Stimulated activated CD4-positive, alpha-beta T cell treated with anti-CD3 and anti-CD28 coated beads, Interleukin-1b, Interleukin-23, amount 100 ng/mL, for 4 hours (primary cell): ENCODE data around the gene MRPS12.

Experiments used
- DNase-seq, 2 donors: peaks; one replicate each; pipeline ENCODE4 v3.0.0-alpha.2; 2020; ENCODE audit warnings: low read depth in 2 of 2

Gene MRPS12

DNA sequence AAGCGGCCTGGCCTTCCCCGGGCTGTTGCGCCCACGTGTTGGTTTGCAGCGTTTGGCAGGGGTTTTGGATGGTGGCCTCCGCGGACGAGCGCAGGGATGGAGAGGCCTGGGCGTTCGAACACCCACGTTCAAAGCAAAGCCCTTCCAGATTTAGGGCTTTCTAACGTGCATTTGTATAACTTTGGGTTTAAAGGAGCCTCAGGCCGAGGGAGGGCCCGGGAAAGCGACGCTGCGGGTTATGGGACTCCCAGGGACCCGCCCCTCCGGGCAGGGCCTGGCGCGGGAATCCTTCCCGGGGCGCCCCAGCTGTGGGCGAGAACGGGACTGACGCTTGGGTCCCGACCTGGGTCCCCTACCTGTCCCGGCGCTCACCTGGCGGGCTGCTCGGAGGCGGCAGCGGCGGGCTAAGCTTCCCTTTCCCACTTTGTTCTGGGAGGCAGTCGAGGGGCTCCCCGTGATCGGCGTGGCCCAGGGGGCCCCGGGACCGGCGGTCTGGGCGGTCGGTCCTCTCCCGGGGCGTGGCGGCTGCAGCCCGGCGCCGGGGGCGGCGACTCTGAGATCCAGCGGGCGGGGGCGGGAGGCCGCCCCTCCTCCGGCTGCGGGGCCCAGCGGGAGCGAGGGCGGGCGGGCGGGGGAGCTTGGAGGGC is 44.6 kb downstream of the MRPS12 start, which contains the start of gene FBXO17:
Gene FBXO17 (minus strand): TSS at position 529 of the 647 bp plus-strand sequence. CDS start 25,423 bp downstream, outside the sequence.
- DNase-seq = no peak

DNA sequence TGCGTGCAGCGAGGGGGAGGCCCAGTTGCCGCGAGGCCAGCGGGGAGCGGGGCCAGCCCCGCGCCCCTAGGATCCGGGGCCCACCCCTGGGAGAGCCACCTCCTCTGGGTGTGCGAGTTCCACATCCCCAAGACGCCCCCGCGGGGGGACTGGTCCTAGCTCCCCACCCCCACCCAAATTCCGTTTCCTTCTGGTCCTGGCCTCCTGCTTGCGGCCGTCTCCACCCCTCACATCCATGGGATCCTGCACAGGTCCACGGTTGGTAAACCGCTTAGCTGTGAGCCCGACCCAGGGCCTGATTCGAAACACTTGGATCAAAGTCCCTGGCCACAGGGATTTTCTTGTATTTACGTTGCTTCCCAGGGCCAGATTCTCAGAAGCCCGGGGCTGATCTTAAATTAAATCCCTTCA is 45.1 kb downstream of the MRPS12 start:
- no peak for DNase-seq

DNA sequence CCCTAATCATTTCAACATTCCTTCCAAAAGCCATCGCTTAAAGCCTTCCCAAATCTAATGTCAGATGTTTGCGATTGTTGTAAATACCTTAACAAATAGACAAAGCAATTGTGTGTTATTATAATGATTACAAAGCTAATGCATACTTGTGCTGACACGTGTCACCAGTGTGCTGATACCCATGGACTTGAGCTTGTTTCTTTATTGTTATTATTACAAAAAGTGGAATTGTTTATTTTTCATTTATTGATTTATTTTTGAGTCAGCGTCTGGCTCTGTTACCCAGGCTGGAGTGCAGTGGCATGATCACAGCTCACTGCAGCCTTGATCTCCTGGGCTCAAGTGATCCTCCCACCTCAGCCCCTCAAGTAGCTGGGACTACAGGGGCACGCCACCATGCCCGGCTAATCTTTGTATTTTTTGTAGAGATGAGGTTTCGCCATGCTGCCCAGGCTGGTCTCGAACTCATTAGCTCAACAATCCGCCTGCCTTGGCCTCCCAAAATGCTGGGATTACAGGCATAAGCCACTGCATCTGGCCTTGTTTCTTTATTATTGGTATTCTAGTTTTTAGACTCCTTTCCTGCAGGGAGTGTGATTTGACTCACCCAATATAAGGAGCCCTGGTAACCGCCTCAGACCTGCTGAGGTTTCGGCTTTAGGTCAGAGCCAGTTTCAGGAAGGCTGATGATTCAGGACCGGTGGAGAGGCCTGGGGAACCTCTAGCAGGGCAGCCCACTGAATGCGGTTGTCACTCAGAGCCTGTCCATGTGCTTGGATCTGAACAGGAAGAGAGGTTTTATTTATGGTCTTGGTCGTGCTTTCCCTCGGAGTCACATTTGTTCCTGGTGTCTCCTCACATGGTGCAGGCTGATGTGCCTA is 46.9 kb downstream of the MRPS12 start:
- DNase-seq = no peak

DNA sequence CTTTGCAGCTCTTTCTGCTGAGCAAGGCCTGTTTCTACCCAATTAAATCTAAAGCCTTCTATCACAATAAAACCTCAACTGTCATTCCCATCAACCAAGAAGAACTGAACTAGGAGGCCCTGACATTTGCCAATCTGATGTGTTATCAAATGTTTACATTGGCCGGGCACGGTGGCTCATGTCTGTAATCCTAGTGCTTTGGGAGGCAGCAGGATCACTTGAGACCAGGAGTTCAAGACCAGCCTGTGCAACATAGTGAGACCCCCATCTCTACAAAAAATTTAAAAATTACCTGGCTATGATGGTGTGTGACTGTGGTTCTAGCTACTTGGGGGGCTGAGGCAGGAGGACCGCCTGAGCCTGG is 47.6 kb downstream of the MRPS12 start:
- DNase-seq = no peak

DNA sequence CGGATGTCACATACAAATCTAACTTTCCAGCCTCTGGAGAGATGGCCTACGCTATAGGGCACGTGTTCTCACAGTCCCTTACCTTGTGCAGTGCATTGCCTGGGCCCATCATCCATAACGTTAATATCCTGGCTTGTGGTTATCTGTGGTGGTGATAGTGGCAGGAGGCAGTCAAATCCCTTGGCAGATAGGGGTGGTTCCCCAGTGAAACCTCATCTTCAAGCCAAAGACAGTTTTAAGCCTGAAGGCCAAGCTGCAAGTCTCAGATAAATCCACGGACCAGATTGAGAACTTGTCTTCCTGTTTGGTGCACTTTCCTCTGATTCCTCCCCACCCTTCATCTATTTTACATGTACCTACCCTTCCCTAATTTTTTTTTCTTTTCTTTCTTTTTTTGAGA is 49.1 kb downstream of the MRPS12 start:
- DNase-seq = no peak

DNA sequence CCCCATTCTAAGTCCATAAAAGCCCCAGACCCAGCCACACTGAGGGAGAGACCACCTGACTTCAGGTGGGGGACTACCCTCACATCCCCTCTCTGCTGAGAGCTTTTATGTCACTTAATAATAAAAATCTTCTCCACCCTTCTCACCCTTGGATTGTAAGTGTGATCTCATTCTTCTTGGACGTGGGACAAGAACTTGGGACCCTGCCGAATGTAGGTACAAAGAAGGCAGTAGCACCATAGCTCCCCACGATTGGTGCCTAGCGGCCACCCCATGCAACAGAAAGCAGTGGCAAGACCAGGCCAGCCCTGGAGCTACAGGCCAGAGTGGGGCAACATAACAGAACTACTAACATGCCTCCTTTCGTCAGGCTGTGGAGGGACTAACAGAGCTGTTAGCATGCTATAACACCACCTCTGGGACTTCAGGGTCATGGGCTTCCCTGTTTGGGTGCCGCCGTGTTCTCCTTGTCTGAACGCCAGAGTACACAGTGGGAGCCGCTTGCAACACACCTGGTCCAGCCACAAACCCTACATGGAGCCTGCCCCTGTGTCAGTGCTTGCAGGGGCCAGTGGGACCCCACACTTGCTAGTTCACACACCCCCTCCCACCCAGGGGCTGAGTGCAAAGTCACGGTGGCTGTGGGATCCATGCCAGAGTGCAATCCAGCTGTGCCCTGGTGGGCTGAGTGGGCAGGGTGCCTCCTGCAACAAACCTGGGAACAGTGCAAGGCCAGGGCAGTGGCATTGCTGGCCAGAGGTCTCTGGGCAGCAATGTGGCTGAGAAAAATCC is 50.0 kb downstream of the MRPS12 start:
- DNase-seq = no peak
